ENCODE results near the gene COA1. TPM values are rescaled to one million over a fixed set of nuclear protein-coding genes. Genes with fewer than 3 reads are reported as not detected.

The COA1 gene
- total RNA-seq, 2 experiments from 2014 or later = 82.1 to 84.1 TPM

Other genes starting within 250 kb of the COA1 start
- 10 to 100 TPM; 53.2 to 53.8 TPM for gene STK17A, start 146.4 kb downstream of the COA1 start, total RNA-seq
- gene BLVRA, start 29.2 kb upstream of the COA1 start, total RNA-seq = 10 to 100 TPM; 36.1 to 36.3 TPM
- gene MRPS24, start 140.0 kb upstream of the COA1 start, total RNA-seq = 100 to 1,000 TPM; 142 to 152 TPM
- gene URGCP, start 177.1 kb upstream of the COA1 start, total RNA-seq = 10 to 100 TPM; 24.3 to 26.1 TPM
- gene UBE2D4, start 196.9 kb upstream of the COA1 start, total RNA-seq = 10 to 100 TPM; 12.1 to 12.7 TPM